IMR-90 (cell line): ENCODE results near the gene KRTAP10-10.

Experiments used
- CHD1 ChIP-seq: IDR thresholded peaks from 2 replicates; pipeline ENCODE4 v1.6.1; 2012; ENCODE audit warnings: low read depth, low read length, improper control_type of control experiment
- CTCF ChIP-seq: conservative IDR thresholded peaks from 2 replicates; pipeline ENCODE4 v1.5.1; 2012; ENCODE audit warnings: mild to moderate bottlenecking, low read depth, low read length, improper control_type of control experiment
- MAZ ChIP-seq: IDR thresholded peaks from 2 replicates; pipeline ENCODE4 v1.6.1; 2012; ENCODE audit warnings: low read depth, mild to moderate bottlenecking, low read length, improper control_type of control experiment, moderate library complexity, borderline replicate concordance
- MXI1 ChIP-seq: IDR thresholded peaks from 2 replicates; pipeline ENCODE4 v1.6.1; 2012; ENCODE audit warnings: low read depth, mild to moderate bottlenecking, low read length, moderate library complexity, borderline replicate concordance
- USF2 ChIP-seq: fragments of 150-350 bp; IDR thresholded peaks from 2 replicates; pipeline ENCODE4 v1.6.1; 2017; ENCODE audit warnings: mild to moderate bottlenecking, antibody characterized with exemption, low read length, low read depth

GRCh38 chr21:44603109-44603875 lies 33.9 kb upstream of the KRTAP10-10 start:
- TF ChIP-seq MXI1, result no peak
- no peak for TF ChIP-seq CTCF
- no peak for TF ChIP-seq USF2
- TF ChIP-seq CHD1, result no peak
- no peak for TF ChIP-seq MAZ
